Keratinocyte (primary cell): ENCODE data around the gene ZSWIM9.

Experiments used
- CTCF ChIP-seq, 3 experiments: IDR thresholded peaks in 1 of 3; conservative IDR thresholded peaks in 1 of 3; optimal IDR thresholded peaks in 1 of 3; 2 replicates in 2 of 3; 3 replicates in 1 of 3; pipeline versions ENCODE3 to v1.5.1; 2011; ENCODE audit warnings: low read length in 3 of 3, mild to moderate bottlenecking in 3 of 3, moderate library complexity in 2 of 3, control low read depth in 1 of 3, inconsistent platforms in 1 of 3; ENCODE audit not compliant: insufficient read depth in 2 of 3; ENCODE audit errors: extremely low read depth in 1 of 3
- EZH2 ChIP-seq: IDR thresholded peaks from one replicate; pipeline ENCODE4 v1.6.1; 2012; ENCODE audit warnings: inconsistent platforms, mild to moderate bottlenecking, low read length, moderate library complexity

DNA sequence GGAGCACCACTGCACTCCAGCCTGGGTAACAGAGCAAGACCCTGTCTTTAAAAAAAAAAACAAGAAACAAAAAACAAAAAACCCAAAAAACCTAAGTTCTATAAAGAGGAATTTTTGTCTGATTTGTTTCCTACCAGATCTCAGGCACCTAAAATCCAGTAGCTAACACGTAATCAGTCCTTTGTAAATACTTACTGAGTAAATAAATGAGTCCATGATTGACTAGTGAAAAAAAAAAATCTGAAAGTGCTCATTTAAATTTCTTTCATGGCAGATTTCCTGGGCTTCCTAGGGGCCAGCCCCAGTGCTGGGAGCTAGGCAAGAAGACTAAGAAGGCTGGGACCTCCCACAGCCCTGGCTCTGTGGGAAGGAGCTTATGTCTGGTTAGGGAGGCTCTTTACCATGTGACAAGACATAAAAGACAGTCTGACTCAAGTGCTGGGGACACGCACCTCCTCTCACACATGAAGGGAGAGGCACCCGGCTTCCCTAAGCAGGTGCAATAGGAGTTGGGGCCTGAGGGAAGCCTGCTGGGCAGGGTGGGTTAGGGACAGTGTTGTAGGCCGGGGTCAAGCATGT, 22.8 kb upstream of the ZSWIM9 start:
- no peak for TF ChIP-seq CTCF (optimal IDR thresholded peaks at IDR 0.05 in 1 of 3, IDR thresholded peaks at IDR 0.05 in 1 of 3, conservative IDR thresholded peaks at IDR 0.05 in 1 of 3; ENCODE audit: extremely low read depth in 1 of 3, insufficient read depth in 2 of 3, low read length in 3 of 3)
- TF ChIP-seq EZH2 = no peak
